ENCODE data around the gene GABRB2. TPM values are rescaled to one million over a fixed set of nuclear protein-coding genes. Genes with fewer than 3 reads are reported as not detected.

GABRB2 gene
- total RNA-seq, 2 experiments from 2014 or later = 1.4 to 5.1 TPM

DNA sequence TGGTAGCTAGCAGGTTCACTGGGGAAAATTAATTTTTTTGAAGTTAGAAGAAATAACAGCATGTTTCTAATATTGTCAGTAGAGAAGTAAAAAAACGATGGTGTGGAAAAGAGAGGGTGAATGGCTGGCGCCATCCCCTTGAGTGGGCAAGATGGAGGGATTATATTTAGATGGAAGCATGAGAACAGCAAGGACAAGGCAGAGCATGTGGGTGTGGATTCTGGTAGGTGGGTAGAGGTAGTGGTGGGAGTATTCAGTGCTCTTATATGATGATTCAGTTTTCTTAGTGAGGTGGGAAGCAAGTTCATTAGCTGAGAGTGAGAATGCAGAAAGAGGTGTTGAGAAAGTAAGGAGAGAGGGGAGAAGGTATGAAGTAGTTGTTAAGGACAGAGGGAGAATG is 188.1 kb downstream of the GABRB2 start:
- Histone ChIP-seq H3K27ac (ENCODE audit: low read depth, low read length, poor library complexity, severe bottlenecking) (no peak overlapping the region), H2AFZ (ENCODE audit: low read length) (no peak overlapping the region), H4K20me1 (ENCODE audit: insufficient read depth, low read length) (no peaks in the 10 kb centered on the region), H3K4me2 (ENCODE audit: low read length) (no peak overlapping the region), H3K79me2 (ENCODE audit: insufficient read depth, low read depth, low read length) (no peaks in the 10 kb centered on the region), H3K9me2 (ENCODE audit: insufficient read depth, low read length) (no peaks in the 10 kb centered on the region), H3K4me1 (ENCODE audit: insufficient read depth, low read length, poor library complexity, severe bottlenecking) (no peaks in the 10 kb centered on the region), H3K36me3 (ENCODE audit: insufficient read depth, low read length) (no peaks in the 10 kb centered on the region), H3K9me3 (ENCODE audit: low read length) (no peaks in the 10 kb centered on the region), H3K4me3 (ENCODE audit: low read depth, low read length, poor library complexity, severe bottlenecking) (no peak overlapping the region)
- intact Hi-C loops (cut with micrococcal nuclease; ENCODE audit: unreplicated experiment) = no loop called here
- BruUV-seq (replicated peaks) = no TSS peak
- POLR2A ChIA-PET = no interaction called here
- DNase-seq (ENCODE audit: low spot score) = no peak
- CTCF ChIA-PET (ENCODE audit: unreplicated experiment) = no interaction called here
- no peak for TF ChIP-seq EZH2phosphoT487 (IDR thresholded peaks at IDR 0.05; ENCODE audit: borderline replicate concordance, low read depth, low read length)
- TF ChIP-seq, protein P1, sequence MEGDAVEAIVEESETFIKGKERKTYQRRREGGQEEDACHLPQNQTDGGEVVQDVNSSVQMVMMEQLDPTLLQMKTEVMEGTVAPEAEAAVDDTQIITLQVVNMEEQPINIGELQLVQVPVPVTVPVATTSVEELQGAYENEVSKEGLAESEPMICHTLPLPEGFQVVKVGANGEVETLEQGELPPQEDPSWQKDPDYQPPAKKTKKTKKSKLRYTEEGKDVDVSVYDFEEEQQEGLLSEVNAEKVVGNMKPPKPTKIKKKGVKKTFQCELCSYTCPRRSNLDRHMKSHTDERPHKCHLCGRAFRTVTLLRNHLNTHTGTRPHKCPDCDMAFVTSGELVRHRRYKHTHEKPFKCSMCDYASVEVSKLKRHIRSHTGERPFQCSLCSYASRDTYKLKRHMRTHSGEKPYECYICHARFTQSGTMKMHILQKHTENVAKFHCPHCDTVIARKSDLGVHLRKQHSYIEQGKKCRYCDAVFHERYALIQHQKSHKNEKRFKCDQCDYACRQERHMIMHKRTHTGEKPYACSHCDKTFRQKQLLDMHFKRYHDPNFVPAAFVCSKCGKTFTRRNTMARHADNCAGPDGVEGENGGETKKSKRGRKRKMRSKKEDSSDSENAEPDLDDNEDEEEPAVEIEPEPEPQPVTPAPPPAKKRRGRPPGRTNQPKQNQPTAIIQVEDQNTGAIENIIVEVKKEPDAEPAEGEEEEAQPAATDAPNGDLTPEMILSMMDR (conservative IDR thresholded peaks at IDR 0.05; ENCODE audit: low read length) = no peak

DNA sequence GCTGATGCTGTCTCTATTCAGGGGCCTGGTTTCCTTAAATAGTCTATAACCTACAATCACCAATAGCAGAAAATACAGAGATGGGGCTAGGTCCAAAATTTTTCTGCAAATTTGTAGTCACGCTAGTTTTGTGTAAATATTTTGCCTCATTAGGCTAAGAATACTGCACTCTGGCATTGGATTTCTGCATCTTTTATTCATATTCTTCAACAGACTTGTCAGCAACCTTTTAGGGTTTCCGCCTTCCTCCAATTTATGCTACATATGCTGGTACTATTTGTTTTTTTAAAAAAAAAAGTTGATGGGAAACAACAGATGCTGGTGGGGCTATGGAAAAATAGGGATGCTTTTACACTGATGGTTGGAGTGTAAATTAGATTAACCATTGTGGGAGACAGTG is 202.3 kb downstream of the GABRB2 start:
- no TSS peak for BruUV-seq (replicated peaks)
- no peak overlapping the region for H3K4me2 ChIP-seq (ENCODE audit: low read length)
- TF ChIP-seq EZH2phosphoT487 (IDR thresholded peaks at IDR 0.05; ENCODE audit: borderline replicate concordance, low read depth, low read length) = no peak
- TF ChIP-seq, protein P1 (conservative IDR thresholded peaks at IDR 0.05; ENCODE audit: low read length) = no peak
- no peaks in the 10 kb centered on the region for H3K79me2 ChIP-seq (ENCODE audit: insufficient read depth, low read depth, low read length)
- H2AFZ ChIP-seq (ENCODE audit: low read length) = no peak overlapping the region
- H4K20me1 ChIP-seq (ENCODE audit: insufficient read depth, low read length) = no peaks in the 10 kb centered on the region
- POLR2A ChIA-PET = no interaction called here
- CTCF ChIA-PET (ENCODE audit: unreplicated experiment) = no interaction called here
- no peaks in the 10 kb centered on the region for H3K4me1 ChIP-seq (ENCODE audit: insufficient read depth, low read length, poor library complexity, severe bottlenecking)
- no peaks in the 10 kb centered on the region for H3K36me3 ChIP-seq (ENCODE audit: insufficient read depth, low read length)
- no peak for DNase-seq (ENCODE audit: low spot score)
- H3K9me3 ChIP-seq (ENCODE audit: low read length) = no peaks in the 10 kb centered on the region
- no peak overlapping the region for H3K27ac ChIP-seq (ENCODE audit: low read depth, low read length, poor library complexity, severe bottlenecking)
- no peaks in the 10 kb centered on the region for H3K9me2 ChIP-seq (ENCODE audit: insufficient read depth, low read length)
- intact Hi-C loops (cut with micrococcal nuclease; ENCODE audit: unreplicated experiment) = no loop called here
- H3K4me3 ChIP-seq (ENCODE audit: low read depth, low read length, poor library complexity, severe bottlenecking) = no peak overlapping the region

DNA sequence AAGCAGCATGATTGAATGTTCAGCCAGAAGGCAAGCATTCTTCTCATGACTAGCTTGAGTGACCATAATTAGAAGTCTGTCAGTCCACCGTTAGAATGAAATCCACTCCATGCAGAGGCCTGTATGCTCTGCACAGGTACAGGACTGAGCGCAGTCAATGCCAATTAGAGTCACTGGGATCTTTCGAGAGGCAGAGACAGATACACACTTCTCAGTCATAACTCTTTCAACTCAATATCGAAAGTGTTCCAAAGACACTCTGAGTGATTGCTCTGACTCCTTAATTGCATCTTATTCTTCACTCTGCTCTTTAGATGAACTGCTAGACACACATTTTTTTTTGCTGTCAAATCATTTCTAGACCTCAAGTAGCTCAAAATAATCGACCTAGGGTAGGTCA is 203.6 kb downstream of the GABRB2 start:
- H3K4me1 ChIP-seq (ENCODE audit: insufficient read depth, low read length, poor library complexity, severe bottlenecking) = no peaks in the 10 kb centered on the region
- H3K9me2 ChIP-seq (ENCODE audit: insufficient read depth, low read length) = no peaks in the 10 kb centered on the region
- CTCF ChIA-PET (ENCODE audit: unreplicated experiment) = no interaction called here
- no peak overlapping the region for H3K27ac ChIP-seq (ENCODE audit: low read depth, low read length, poor library complexity, severe bottlenecking)
- BruUV-seq (replicated peaks) = no TSS peak
- no peaks in the 10 kb centered on the region for H4K20me1 ChIP-seq (ENCODE audit: insufficient read depth, low read length)
- POLR2A ChIA-PET = interaction anchor here (0.6 kb wide), 1 partner anchor 1424 kb away, joined by 3 read pairs; no protein-coding TSS in a partner anchor
- H3K9me3 ChIP-seq (ENCODE audit: low read length) = no peaks in the 10 kb centered on the region
- H3K4me2 ChIP-seq (ENCODE audit: low read length) = no peak overlapping the region
- TF ChIP-seq EZH2phosphoT487 (IDR thresholded peaks at IDR 0.05; ENCODE audit: borderline replicate concordance, low read depth, low read length) = no peak
- TF ChIP-seq, protein P1 (conservative IDR thresholded peaks at IDR 0.05; ENCODE audit: low read length) = no peak
- H3K79me2 ChIP-seq (ENCODE audit: insufficient read depth, low read depth, low read length) = no peaks in the 10 kb centered on the region
- intact Hi-C loops (cut with micrococcal nuclease; ENCODE audit: unreplicated experiment) = no loop called here
- H3K36me3 ChIP-seq (ENCODE audit: insufficient read depth, low read length) = no peaks in the 10 kb centered on the region
- DNase-seq (ENCODE audit: low spot score) = no peak
- no peak overlapping the region for H3K4me3 ChIP-seq (ENCODE audit: low read depth, low read length, poor library complexity, severe bottlenecking)
- no peak overlapping the region for H2AFZ ChIP-seq (ENCODE audit: low read length)
